Keratinocyte (primary cell): ENCODE results near the gene SLC35D3. TPM values are rescaled to one million over a fixed set of nuclear protein-coding genes. Genes with fewer than 3 reads are reported as not detected.

ENCODE experiments used
- DNase-seq: peaks from one replicate; pipeline ENCODE4 v3.0.0-alpha.2; 2011; ENCODE audit warnings: low read depth, missing footprints, low spot score
- FAIRE-seq: peaks from 2 replicates; lab custom pipeline; 2011; peaks lifted over from hg19 to GRCh38; lab: Jason Lieb, UNC
- H2AFZ ChIP-seq: 2 replicates; pipeline ENCODE4 v1.6.0; 2012; ENCODE audit warnings: low read length, control low read depth, inconsistent platforms; ENCODE audit not compliant: control insufficient read depth
- H3K27ac ChIP-seq: 2 replicates; pipeline ENCODE4 v1.5.1; 2011; ENCODE audit warnings: low read length; ENCODE audit not compliant: control insufficient read depth, insufficient read depth
- H3K27me3 ChIP-seq: 3 replicates; pipeline ENCODE4 v1.6.0; 2011; ENCODE audit warnings: low read length; ENCODE audit not compliant: control insufficient read depth, insufficient read depth; ENCODE audit errors: extremely low read depth
- H3K36me3 ChIP-seq, 2 experiments: 2 replicates in 1 of 2; 3 replicates in 1 of 2; pipeline ENCODE4 v1.5.1; 2011; ENCODE audit warnings: low read length in 2 of 2, mild to moderate bottlenecking in 1 of 2; ENCODE audit not compliant: control insufficient read depth in 2 of 2, insufficient read depth in 2 of 2; ENCODE audit errors: extremely low read depth in 1 of 2
- H3K4me1 ChIP-seq: 3 replicates; pipeline ENCODE4 v1.5.1; 2011; ENCODE audit warnings: low read length; ENCODE audit not compliant: control insufficient read depth, insufficient read depth; ENCODE audit errors: extremely low read depth
- H3K4me2 ChIP-seq: 3 replicates; pipeline ENCODE4 v1.6.0; 2011; ENCODE audit warnings: low read depth, low read length; ENCODE audit not compliant: control insufficient read depth, insufficient read depth; ENCODE audit errors: extremely low read depth
- H3K4me3 ChIP-seq, 3 experiments: fragments of 200-600 bp in 1 of 3; sonication (generic) in 1 of 3; 2 replicates in 2 of 3; 3 replicates in 1 of 3; pipeline ENCODE4 v1.5.1; 2011 to 2016; ENCODE audit warnings: low read length in 3 of 3, mild to moderate bottlenecking in 3 of 3, control low read depth in 2 of 3, inconsistent platforms in 1 of 3, low read depth in 1 of 3, mixed read lengths in 1 of 3, mixed run types in 1 of 3, moderate library complexity in 1 of 3; ENCODE audit not compliant: control insufficient read depth in 2 of 3, insufficient read depth in 2 of 3; ENCODE audit errors: extremely low read depth in 1 of 3
- H3K79me2 ChIP-seq: 2 replicates; pipeline ENCODE4 v1.6.0; 2012; ENCODE audit warnings: low read length; ENCODE audit not compliant: control insufficient read depth, insufficient read depth
- H3K9ac ChIP-seq: 3 replicates; pipeline ENCODE4 v1.6.0; 2011; ENCODE audit warnings: low read length; ENCODE audit not compliant: control insufficient read depth, insufficient read depth; ENCODE audit errors: extremely low read depth
- H3K9me1 ChIP-seq: 3 replicates; pipeline ENCODE4 v1.6.0; 2011; ENCODE audit warnings: low read length; ENCODE audit not compliant: control insufficient read depth, insufficient read depth; ENCODE audit errors: extremely low read depth
- H3K9me3 ChIP-seq: 2 replicates; pipeline ENCODE4 v1.5.1; 2012; ENCODE audit warnings: low read depth, low read length; ENCODE audit not compliant: control insufficient read depth
- H4K20me1 ChIP-seq: 3 replicates; pipeline ENCODE4 v1.6.0; 2011; ENCODE audit warnings: low read length; ENCODE audit not compliant: control insufficient read depth, insufficient read depth; ENCODE audit errors: extremely low read depth
- EZH2 ChIP-seq: IDR thresholded peaks from one replicate; pipeline ENCODE4 v1.6.1; 2012; ENCODE audit warnings: inconsistent platforms, mild to moderate bottlenecking, low read length, moderate library complexity
- dilution Hi-C: fragments of 300-500 bp; cut with MboI; formaldehyde crosslinking; loops from one replicate; pipeline ENCODE4 v1.7.0; 2020; ENCODE audit warnings: low sequenced_read_pairs; ENCODE audit not compliant: extremely low pct_ligation_motif_present
- polyA plus RNA-seq, 5 experiments: library from polyadenylated mRNA; depleted of rRNA in 3 of 5; stranded (reverse) in 3 of 5; stranded (forward) in 1 of 5; unstranded in 1 of 5; fragments of >200 nt; gene quantifications; 1 replicate in 1 of 5; 2 replicates in 3 of 5; 3 replicates in 1 of 5; pipeline versions ENCODE4 v1.2.1 to v1.2.3, GENCODE V29; 2011 to 2012; ENCODE audit warnings: missing spikeins in 2 of 5, low read depth in 1 of 5, low replicate concordance in 1 of 5
- TF ChIP-seq, protein P1 (sequence below), 3 experiments: IDR thresholded peaks in 1 of 3; conservative IDR thresholded peaks in 1 of 3; optimal IDR thresholded peaks in 1 of 3; 2 replicates in 2 of 3; 3 replicates in 1 of 3; pipeline versions ENCODE3 to v1.5.1; 2011; ENCODE audit warnings: low read length in 3 of 3, mild to moderate bottlenecking in 3 of 3, moderate library complexity in 2 of 3, control low read depth in 1 of 3, inconsistent platforms in 1 of 3; ENCODE audit not compliant: insufficient read depth in 2 of 3; ENCODE audit errors: extremely low read depth in 1 of 3

SLC35D3 gene
- polyA plus RNA-seq, 1 donor (not counting 4 experiments of a cell fraction or from before 2014, with no cell fraction given) = not detected

DNA sequence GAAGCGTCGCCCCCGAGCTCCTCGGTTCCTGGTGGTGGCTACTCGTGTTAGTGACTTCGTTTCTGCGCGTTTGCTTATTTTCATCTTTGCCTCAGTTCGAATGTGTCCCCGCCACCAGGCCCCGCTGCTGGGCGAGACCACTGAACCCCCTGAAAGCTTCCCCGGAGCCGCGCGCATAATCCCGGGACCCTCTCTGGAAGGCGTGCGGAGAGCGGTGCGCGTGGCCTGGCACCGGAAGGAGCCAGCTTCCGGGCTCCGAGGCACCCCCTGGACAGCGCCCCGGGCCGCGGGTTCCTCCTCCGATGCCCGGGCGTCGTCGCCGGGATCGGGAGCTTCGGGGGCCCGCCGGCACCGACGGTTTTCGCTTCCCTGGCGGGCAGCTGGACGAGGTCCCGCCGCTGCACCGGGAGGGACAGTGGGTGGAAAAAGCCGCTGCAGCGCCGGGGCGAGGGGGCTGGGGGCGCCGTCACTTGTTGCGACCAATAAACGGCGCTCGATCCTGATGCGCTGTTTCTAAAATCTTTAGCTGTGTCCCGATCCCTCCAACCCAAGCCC, 643 bp upstream of the SLC35D3 start:
- Histone ChIP-seq H3K36me3 (peaks cover 0 to 1% of the 10 kb centered on the region in 2 experiments), H3K9me1 (no peaks in the 10 kb centered on the region), H3K4me2 (peak overlapping the region; percentile 85), H3K4me3 (peak overlapping the region; percentile 28 to 67 (median 64)), H3K4me1 (peaks cover 8% of the 10 kb centered on the region), H2AFZ (peak overlapping the region; percentile 51), H3K9me3 (no peaks in the 10 kb centered on the region), H4K20me1 (no peaks in the 10 kb centered on the region), H3K27ac (no peak overlapping the region), H3K79me2 (no peaks in the 10 kb centered on the region), H3K9ac (no peak overlapping the region), H3K27me3 (peaks cover 44% of the 10 kb centered on the region)
- FAIRE-seq (no peak), DNase-seq (no peak)
- dilution Hi-C loops = no loop called here
- TF ChIP-seq EZH2 = peak; percentile 9
- TF ChIP-seq, protein P1, sequence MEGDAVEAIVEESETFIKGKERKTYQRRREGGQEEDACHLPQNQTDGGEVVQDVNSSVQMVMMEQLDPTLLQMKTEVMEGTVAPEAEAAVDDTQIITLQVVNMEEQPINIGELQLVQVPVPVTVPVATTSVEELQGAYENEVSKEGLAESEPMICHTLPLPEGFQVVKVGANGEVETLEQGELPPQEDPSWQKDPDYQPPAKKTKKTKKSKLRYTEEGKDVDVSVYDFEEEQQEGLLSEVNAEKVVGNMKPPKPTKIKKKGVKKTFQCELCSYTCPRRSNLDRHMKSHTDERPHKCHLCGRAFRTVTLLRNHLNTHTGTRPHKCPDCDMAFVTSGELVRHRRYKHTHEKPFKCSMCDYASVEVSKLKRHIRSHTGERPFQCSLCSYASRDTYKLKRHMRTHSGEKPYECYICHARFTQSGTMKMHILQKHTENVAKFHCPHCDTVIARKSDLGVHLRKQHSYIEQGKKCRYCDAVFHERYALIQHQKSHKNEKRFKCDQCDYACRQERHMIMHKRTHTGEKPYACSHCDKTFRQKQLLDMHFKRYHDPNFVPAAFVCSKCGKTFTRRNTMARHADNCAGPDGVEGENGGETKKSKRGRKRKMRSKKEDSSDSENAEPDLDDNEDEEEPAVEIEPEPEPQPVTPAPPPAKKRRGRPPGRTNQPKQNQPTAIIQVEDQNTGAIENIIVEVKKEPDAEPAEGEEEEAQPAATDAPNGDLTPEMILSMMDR (optimal IDR thresholded peaks at IDR 0.05 in 1 of 3, IDR thresholded peaks at IDR 0.05 in 1 of 3, conservative IDR thresholded peaks at IDR 0.05 in 1 of 3; ENCODE audit: extremely low read depth in 1 of 3, insufficient read depth in 2 of 3, low read length in 3 of 3) = no peak

DNA sequence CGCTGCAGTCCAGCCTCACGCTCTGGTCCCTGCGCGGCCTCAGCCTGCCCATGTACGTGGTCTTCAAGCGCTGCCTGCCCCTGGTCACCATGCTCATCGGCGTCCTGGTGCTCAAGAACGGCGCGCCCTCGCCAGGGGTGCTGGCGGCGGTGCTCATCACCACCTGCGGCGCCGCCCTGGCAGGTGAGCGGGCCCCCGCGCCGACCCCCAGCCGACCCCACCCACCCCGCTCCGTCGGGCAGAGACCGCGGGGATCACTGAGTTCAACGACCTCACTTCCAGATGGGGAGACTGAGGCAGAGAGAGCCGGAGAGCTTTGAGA, 545 bp downstream of the SLC35D3 start:
- H3K9me3 ChIP-seq = no peaks in the 10 kb centered on the region
- H3K79me2 ChIP-seq = no peaks in the 10 kb centered on the region
- H4K20me1 ChIP-seq = no peaks in the 10 kb centered on the region
- peaks cover 8% of the 10 kb centered on the region for H3K4me1 ChIP-seq
- TF ChIP-seq, protein P1 (optimal IDR thresholded peaks at IDR 0.05 in 1 of 3, IDR thresholded peaks at IDR 0.05 in 1 of 3, conservative IDR thresholded peaks at IDR 0.05 in 1 of 3; ENCODE audit: extremely low read depth in 1 of 3, insufficient read depth in 2 of 3, low read length in 3 of 3) = no peak
- peak; percentile 44 for TF ChIP-seq EZH2
- peak overlapping the region; percentile 85 for H3K4me2 ChIP-seq
- DNase-seq = no peak
- H3K27ac ChIP-seq = no peak overlapping the region
- H3K9me1 ChIP-seq = no peaks in the 10 kb centered on the region
- peak overlapping the region; percentile 13 to 67 (median 64) for H3K4me3 ChIP-seq
- peaks cover 44% of the 10 kb centered on the region for H3K27me3 ChIP-seq
- H2AFZ ChIP-seq = peak overlapping the region; percentile 60
- no peaks in the 10 kb centered on the region for H3K36me3 ChIP-seq
- FAIRE-seq = no peak
- H3K9ac ChIP-seq = no peak overlapping the region
- dilution Hi-C loops = no loop called here
